Vagina (tissue), 2 donors: ENCODE data around the gene MPRIP. TPM values are rescaled to one million over a fixed set of nuclear protein-coding genes. Genes with fewer than 3 reads are reported as not detected.

Experiments used
- DNase-seq, 2 donors: peaks; one replicate each; pipeline ENCODE4 v3.0.0-alpha.2; 2017; ENCODE audit errors: extremely low spot score in 2 of 2
- H3K27ac ChIP-seq: fragments of 200-600 bp; sonication (generic); one replicate; pipeline ENCODE4 v1.5.1; 2019
- H3K27me3 ChIP-seq: fragments of 200-600 bp; sonication (generic); one replicate; pipeline ENCODE4 v1.5.1; 2019
- H3K36me3 ChIP-seq, 2 donors: fragments of 200-600 bp; sonication (generic); one replicate each; pipeline ENCODE4 v1.5.1; 2017 to 2019
- H3K4me1 ChIP-seq: fragments of 200-600 bp; sonication (generic); one replicate; pipeline ENCODE4 v1.5.1; 2019
- H3K4me3 ChIP-seq, 2 donors: fragments of 200-600 bp; sonication (generic); 1 replicate in 1 of 2; 2 replicates in 1 of 2; pipeline ENCODE4 v1.5.1; 2016 to 2019
- H3K9me3 ChIP-seq: fragments of 200-600 bp; sonication (generic); one replicate; pipeline ENCODE4 v1.5.1; 2019
- POLR2A ChIP-seq, 2 donors: fragments of 450-650 bp; IDR thresholded peaks; one replicate each; pipeline ENCODE4 v1.6.1; 2017; ENCODE audit warnings: antibody characterized with exemption in 2 of 2, mild to moderate bottlenecking in 2 of 2, moderate library complexity in 2 of 2
- POLR2AphosphoS5 ChIP-seq, 2 donors: sonication (generic); formaldehyde crosslinking; IDR thresholded peaks; one replicate each; pipeline ENCODE4 v1.9.0; 2017; ENCODE audit warnings: antibody characterized with exemption in 2 of 2, mild to moderate bottlenecking in 2 of 2, low read depth in 1 of 2; ENCODE audit not compliant: insufficient read depth in 1 of 2
- intact Hi-C: fragments of 100-400 bp; cut with DNase I; formaldehyde crosslinking; loops from one replicate; pipeline ENCODE4 v1.15.1; 2023
- total RNA-seq: library from RNA; depleted of rRNA; stranded (reverse); fragments of >200 nt; gene quantifications from one replicate; pipeline ENCODE4 v1.2.3, GENCODE V29; 2016
- TF ChIP-seq, protein P1 (sequence below), 3 experiments: fragments of 450-650 bp in 2 of 3; fragments of 200-600 bp in 1 of 3; sonication (generic) in 1 of 3; IDR thresholded peaks; one replicate each; pipeline ENCODE4 v1.5.1; 2017 to 2019; ENCODE audit warnings: antibody characterized with exemption in 3 of 3, mild to moderate bottlenecking in 2 of 3, moderate library complexity in 2 of 3

Gene MPRIP
- total RNA-seq, 1 donor from 2014 or later, result 202 TPM

DNA sequence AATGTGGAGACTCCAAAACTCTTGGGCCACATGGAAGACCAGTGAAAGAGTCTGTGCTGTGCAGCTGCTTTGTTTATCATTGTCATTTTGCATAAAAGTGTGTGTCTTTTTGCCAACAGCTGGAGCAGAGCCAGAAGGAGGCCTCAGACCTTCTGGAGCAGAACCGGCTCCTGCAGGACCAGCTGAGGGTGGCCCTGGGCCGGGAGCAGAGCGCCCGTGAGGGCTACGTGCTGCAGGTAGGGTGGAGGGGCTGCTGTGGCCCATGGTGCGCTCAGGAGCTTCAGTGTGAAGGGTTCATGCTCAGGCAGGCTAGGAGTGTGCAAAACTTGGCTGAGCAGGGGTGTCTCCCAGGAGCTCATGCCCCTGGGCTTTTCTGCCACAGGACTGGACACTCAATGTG is 118.9 kb downstream of the MPRIP start:
- peaks cover 0 to 94% of the 10 kb centered on the region in 2 donors for H3K36me3 ChIP-seq
- peaks cover 5% of the 10 kb centered on the region for H3K4me1 ChIP-seq
- no peak for DNase-seq
- no peaks in the 10 kb centered on the region for H3K27me3 ChIP-seq
- no peak overlapping the region for H3K27ac ChIP-seq
- H3K9me3 ChIP-seq, result no peaks in the 10 kb centered on the region
- intact Hi-C loops, result no loop called here
- no peak overlapping the region for H3K4me3 ChIP-seq
- TF ChIP-seq POLR2AphosphoS5 (IDR thresholded peaks at IDR 0.05; ENCODE audit: insufficient read depth in 1 of 2, low read depth in 1 of 2) (no peak), POLR2A (IDR thresholded peaks at IDR 0.05) (no peak)
- TF ChIP-seq, protein P1, sequence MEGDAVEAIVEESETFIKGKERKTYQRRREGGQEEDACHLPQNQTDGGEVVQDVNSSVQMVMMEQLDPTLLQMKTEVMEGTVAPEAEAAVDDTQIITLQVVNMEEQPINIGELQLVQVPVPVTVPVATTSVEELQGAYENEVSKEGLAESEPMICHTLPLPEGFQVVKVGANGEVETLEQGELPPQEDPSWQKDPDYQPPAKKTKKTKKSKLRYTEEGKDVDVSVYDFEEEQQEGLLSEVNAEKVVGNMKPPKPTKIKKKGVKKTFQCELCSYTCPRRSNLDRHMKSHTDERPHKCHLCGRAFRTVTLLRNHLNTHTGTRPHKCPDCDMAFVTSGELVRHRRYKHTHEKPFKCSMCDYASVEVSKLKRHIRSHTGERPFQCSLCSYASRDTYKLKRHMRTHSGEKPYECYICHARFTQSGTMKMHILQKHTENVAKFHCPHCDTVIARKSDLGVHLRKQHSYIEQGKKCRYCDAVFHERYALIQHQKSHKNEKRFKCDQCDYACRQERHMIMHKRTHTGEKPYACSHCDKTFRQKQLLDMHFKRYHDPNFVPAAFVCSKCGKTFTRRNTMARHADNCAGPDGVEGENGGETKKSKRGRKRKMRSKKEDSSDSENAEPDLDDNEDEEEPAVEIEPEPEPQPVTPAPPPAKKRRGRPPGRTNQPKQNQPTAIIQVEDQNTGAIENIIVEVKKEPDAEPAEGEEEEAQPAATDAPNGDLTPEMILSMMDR (IDR thresholded peaks at IDR 0.05), result no peak

DNA sequence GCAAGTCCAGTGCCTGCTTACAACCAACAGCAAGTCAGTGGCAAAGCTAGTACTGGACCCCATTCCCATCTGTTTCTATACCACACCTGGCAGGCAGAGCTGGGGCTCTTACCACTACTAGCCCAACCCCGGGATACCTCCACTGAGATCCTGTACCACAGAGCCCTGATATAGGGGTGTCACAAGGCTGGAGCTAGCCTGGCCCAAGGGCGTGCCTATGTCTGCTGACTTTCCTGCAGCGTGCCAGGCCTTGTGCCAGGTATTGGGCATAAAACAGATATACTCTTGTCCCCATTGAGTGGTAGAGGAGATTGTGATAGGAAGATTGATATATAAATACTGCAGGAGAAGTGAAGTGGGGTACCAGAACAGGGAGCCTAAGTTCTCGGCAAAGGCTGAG is 119.5 kb downstream of the MPRIP start:
- Histone ChIP-seq H3K4me1 (no peaks in the 10 kb centered on the region), H3K27ac (no peak overlapping the region), H3K4me3 (no peak overlapping the region), H3K27me3 (no peaks in the 10 kb centered on the region), H3K9me3 (no peaks in the 10 kb centered on the region), H3K36me3 (peaks cover 0 to 94% of the 10 kb centered on the region in 2 donors)
- no peak for DNase-seq
- intact Hi-C loops, result no loop called here
- TF ChIP-seq, protein P1 (IDR thresholded peaks at IDR 0.05), result no peak
- TF ChIP-seq POLR2AphosphoS5 (IDR thresholded peaks at IDR 0.05; ENCODE audit: insufficient read depth in 1 of 2, low read depth in 1 of 2), result no peak
- TF ChIP-seq POLR2A (IDR thresholded peaks at IDR 0.05), result no peak

- intact Hi-C loops, result no loop called here
- H3K36me3 ChIP-seq, result peaks cover 0 to 92% of the 10 kb centered on the region in 2 donors
These were observed 121.9 kb downstream of the MPRIP start for GRCh38 chr17:17164156-17164555.

DNA sequence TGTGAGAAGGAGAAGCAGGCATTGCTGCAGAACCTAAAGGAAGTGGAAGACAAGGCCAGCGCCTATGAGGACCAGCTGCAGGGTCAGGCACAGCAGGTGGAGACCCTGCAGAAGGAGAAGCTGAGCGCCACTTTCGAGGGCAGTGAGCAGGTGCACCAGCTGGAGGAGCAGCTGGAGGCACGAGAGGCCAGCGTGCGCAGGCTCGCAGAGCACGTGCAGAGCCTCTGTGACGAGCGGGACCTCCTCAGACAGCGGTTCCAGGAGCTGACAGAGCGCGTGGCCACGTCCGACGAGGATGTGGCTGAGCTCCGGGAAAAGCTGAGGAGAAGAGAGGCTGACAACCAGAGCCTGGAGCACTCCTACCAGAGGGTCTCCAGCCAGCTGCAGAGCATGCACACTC is 122.4 kb downstream of the MPRIP start:
- Histone ChIP-seq H3K4me1 (no peaks in the 10 kb centered on the region), H3K9me3 (no peaks in the 10 kb centered on the region), H3K27ac (no peak overlapping the region), H3K27me3 (no peaks in the 10 kb centered on the region), H3K36me3 (peaks cover 0 to 90% of the 10 kb centered on the region in 2 donors), H3K4me3 (no peak overlapping the region)
- intact Hi-C loops, result no loop called here
- DNase-seq, result no peak
- TF ChIP-seq, protein P1 (IDR thresholded peaks at IDR 0.05), result no peak
- no peak for TF ChIP-seq POLR2AphosphoS5 (IDR thresholded peaks at IDR 0.05; ENCODE audit: insufficient read depth in 1 of 2, low read depth in 1 of 2)
- TF ChIP-seq POLR2A (IDR thresholded peaks at IDR 0.05), result no peak

More at GRCh38 chr17:17164156-17164555, 121.9 kb downstream of the MPRIP start:
- Histone ChIP-seq H3K9me3 (no peaks in the 10 kb centered on the region), H3K27me3 (no peaks in the 10 kb centered on the region), H3K4me1 (no peaks in the 10 kb centered on the region), H3K27ac (no peak overlapping the region), H3K4me3 (no peak overlapping the region)
- no peak for DNase-seq
- no peak for TF ChIP-seq POLR2A (IDR thresholded peaks at IDR 0.05)
- TF ChIP-seq, protein P1 (IDR thresholded peaks at IDR 0.05), result no peak
- no peak for TF ChIP-seq POLR2AphosphoS5 (IDR thresholded peaks at IDR 0.05; ENCODE audit: insufficient read depth in 1 of 2, low read depth in 1 of 2)

DNA sequence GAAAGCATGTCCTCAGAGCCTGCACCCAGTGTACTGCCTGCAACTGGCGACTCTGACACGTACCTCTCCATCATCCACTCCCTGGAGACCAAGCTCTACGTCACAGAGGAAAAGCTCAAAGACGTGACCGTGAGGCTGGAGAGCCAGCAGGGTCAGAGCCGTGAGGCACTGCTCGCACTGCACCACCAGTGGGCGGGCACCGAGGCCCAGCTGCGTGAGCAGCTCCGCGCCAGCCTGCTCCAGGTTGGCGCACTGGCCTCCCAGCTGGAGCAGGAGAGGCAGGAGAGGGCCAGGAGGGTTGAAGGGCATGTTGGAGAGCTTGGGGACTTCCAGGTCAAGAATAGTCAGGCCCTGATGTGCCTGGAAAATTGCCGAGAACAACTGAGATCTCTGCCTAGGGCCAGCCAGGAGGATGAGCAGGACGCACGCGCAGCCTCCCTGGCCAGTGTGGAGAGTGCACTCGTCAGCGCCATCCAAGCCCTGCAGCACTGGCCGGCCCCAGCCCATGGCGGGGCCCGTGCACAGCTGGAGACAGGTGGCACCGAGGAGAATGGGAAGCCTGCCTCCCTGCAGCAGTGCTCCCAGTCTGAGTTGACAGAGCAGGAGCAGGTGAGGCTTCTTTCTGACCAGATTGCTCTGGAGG is 123.5 kb downstream of the MPRIP start:
- no peaks in the 10 kb centered on the region for H3K27me3 ChIP-seq
- no peaks in the 10 kb centered on the region for H3K9me3 ChIP-seq
- TF ChIP-seq POLR2AphosphoS5 (IDR thresholded peaks at IDR 0.05; ENCODE audit: insufficient read depth in 1 of 2, low read depth in 1 of 2), result no peak
- no peak for TF ChIP-seq POLR2A (IDR thresholded peaks at IDR 0.05)
- TF ChIP-seq, protein P1 (IDR thresholded peaks at IDR 0.05), result no peak
- no peak overlapping the region for H3K4me3 ChIP-seq
- intact Hi-C loops, result no loop called here
- no peak overlapping the region for H3K27ac ChIP-seq
- peaks cover 0 to 79% of the 10 kb centered on the region in 2 donors for H3K36me3 ChIP-seq
- peaks cover 6% of the 10 kb centered on the region for H3K4me1 ChIP-seq
- no peak for DNase-seq
